Ramos (cell line): ENCODE measurements around the gene GALNT2.

ENCODE experiments used
- in situ Hi-C: fragments of 300-500 bp; cut with MboI; formaldehyde crosslinking; loops from one replicate; pipeline ENCODE4 v1.14.3; 2022; ENCODE audit warnings: low sequenced_read_pairs; ENCODE audit not compliant: unreplicated experiment

Gene GALNT2

GRCh38 chr1:230300322-230301301 is 233.6 kb downstream of the GALNT2 start:
- in situ Hi-C loops: loop anchor here (25.0 kb wide), 2 partner anchors 638 to 1038 kb away; partner anchors contain the start of gene RAB4A

GRCh38 chr1:230301322-230301721 is 234.3 kb downstream of the GALNT2 start:
- in situ Hi-C loops: loop anchor here (25.0 kb wide), 2 partner anchors 639 to 1039 kb away; partner anchors contain the start of gene RAB4A

GRCh38 chr1:230301822-230302221 is 234.8 kb downstream of the GALNT2 start:
- in situ Hi-C loops: loop anchor here (25.0 kb wide), 2 partner anchors 640 to 1040 kb away; partner anchors contain the start of gene RAB4A

DNA sequence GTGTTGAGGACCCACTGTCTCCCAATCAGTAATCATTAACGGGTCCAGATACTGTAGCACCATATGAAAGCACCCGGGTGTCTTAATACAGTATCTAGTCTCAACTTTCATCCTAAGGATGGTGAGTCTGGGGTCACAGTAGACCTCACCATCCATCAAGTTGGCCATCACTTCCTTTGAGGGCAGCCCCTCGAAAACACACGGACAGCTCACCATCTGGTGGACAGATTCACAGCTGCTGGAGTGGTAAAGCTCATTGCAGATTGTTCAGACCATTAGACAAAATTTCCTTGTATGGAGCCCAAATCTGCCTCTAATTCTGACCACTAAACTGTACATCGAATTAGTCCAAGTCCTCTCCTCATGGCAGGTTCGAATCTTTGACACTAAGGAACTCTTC is 236.0 kb downstream of the GALNT2 start:
- in situ Hi-C loops: loop anchor here (25.0 kb wide), 2 partner anchors 641 to 1041 kb away; partner anchors contain the start of gene RAB4A

DNA sequence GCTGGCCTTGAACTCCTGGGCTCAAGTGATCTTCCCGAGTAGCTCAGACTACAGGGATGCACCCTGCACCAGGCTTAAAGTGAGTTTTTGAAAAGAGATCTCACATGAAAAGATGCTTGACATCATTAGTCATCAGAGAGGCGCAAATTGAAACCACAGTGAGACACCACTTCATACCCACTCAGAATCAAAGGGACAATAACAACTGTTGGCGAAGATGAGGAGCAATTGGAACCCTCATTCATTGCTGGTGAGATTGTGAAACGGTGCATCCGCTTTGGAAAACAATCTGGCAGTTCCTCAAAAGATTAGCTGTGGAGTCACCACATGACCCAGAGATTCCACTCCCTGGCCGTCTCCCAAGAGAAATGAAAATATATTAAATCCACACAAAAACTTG is 236.8 kb downstream of the GALNT2 start:
- in situ Hi-C loops: loop anchor here (25.0 kb wide), 2 partner anchors 642 to 1042 kb away; partner anchors contain the start of gene RAB4A

- in situ Hi-C loops: loop anchor here (25.0 kb wide), 2 partner anchors 644 to 1044 kb away; partner anchors contain the start of gene RAB4A
These were observed 239.1 kb downstream of the GALNT2 start for GRCh38 chr1:230306169-230306568.

- in situ Hi-C loops: loop anchor here (25.0 kb wide), 2 partner anchors 645 to 1045 kb away; partner anchors contain the start of gene RAB4A
These were observed 240.2 kb downstream of the GALNT2 start for GRCh38 chr1:230307213-230307612.

GRCh38 chr1:230308039-230308438 is 241.0 kb downstream of the GALNT2 start:
- in situ Hi-C loops: loop anchor here (25.0 kb wide), 2 partner anchors 646 to 1046 kb away; partner anchors contain the start of gene RAB4A

- in situ Hi-C loops: loop anchor here (25.0 kb wide), 2 partner anchors 647 to 1047 kb away; partner anchors contain the start of gene RAB4A
These were observed 241.8 kb downstream of the GALNT2 start for GRCh38 chr1:230308821-230309220.

DNA sequence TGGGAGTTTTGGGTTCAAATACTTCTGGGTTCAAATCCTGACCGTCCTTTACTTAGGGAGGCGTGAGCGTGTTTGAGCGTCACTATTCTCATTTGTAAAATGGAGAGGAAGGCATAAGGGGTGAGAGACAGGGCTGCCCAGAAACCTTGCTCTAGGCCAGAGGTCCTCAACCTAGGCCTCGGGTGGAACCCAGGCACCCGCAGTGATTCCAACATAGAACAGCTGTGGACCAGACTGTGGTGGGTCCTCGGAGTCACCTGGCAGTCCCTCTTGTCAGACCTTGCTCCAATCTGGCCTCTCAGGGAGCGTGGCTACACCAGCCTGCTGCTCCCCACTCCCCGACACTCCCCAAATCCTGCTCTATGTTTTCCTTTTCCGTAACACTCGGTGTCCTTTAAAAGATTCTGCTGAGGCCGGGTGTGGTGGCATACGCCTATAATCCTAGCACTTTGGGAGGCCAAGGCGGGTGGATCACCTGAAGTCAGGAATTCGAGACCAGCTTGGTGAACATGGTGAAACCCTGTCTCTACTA is 242.7 kb downstream of the GALNT2 start:
- in situ Hi-C loops: loop anchor here (25.0 kb wide), 2 partner anchors 647 to 1047 kb away; partner anchors contain the start of gene RAB4A

- in situ Hi-C loops: loop anchor here (25.0 kb wide), 2 partner anchors 648 to 1048 kb away; partner anchors contain the start of gene RAB4A
These were observed 243.5 kb downstream of the GALNT2 start for GRCh38 chr1:230310381-230311163.

DNA sequence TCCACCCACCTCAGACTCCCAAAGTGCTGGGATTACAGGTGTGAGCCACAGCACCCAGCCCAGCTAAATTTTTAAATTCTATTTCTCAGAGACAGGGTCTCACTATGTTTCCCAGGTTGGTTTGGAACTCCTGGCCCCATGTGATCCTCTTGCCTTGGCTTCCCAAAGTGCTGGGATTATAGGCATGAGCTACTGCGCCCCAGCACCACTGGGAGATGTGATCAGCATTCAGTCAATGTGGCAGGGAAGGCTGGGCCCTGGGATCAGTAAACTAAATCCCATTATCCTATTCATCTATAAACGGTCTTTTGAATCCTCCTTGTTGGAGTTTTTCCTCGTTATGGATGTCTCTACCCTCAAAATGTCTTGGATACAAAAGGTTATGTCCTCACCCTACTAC is 245.6 kb downstream of the GALNT2 start:
- in situ Hi-C loops: loop anchor here (25.0 kb wide), 2 partner anchors 650 to 1050 kb away; partner anchors contain the start of gene RAB4A

GRCh38 chr1:230313453-230314141 is 246.6 kb downstream of the GALNT2 start:
- in situ Hi-C loops: loop anchor here (25.0 kb wide), 2 partner anchors 651 to 1051 kb away; partner anchors contain the start of gene RAB4A

DNA sequence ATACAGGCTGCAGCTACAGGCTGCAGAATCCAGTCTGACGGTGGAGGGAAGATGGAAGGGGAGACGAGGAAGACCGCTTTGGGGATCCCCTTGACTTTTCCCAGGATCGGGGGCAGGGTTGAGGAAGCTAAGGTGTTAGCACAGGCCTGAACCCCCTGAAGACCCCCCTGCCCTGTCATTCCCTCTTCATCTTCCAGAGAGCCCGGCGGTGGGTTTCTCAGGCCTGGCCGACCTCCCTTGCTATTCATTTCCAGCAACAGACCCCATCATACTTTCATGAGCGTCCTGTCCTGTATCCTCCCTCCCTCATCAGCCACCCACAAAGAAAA is 247.1 kb downstream of the GALNT2 start:
- in situ Hi-C loops: loop anchor here (25.0 kb wide), 2 partner anchors 652 to 1052 kb away; partner anchors contain the start of gene RAB4A

DNA sequence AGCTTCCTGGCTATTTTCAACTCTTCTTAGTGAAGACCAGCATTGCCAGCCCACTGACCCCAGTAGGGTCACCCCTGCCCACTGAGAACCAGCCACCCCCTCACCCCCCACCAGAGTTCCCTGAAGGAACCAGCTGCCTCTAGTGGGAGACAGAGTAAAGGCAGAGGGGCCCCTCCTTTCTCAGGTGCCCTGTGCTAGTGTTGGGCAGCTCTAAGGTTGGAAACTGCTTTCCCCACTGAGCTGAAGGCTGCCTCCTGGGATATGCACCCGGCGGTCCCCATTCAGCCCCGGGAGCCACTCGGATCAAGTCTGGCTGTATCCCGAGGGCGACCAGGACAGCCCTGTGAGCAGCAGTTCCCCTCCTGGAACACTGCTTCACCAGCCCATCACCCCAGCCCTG is 248.1 kb downstream of the GALNT2 start:
- in situ Hi-C loops: loop anchor here (25.0 kb wide), 2 partner anchors 653 to 1053 kb away; partner anchors contain the start of gene RAB4A

- in situ Hi-C loops: loop anchor here (25.0 kb wide), 2 partner anchors 655 to 1055 kb away; partner anchors contain the start of gene RAB4A
These were observed 250.1 kb downstream of the GALNT2 start for GRCh38 chr1:230316864-230317745.

- in situ Hi-C loops: loop anchor here (25.0 kb wide), 2 partner anchors 656 to 1056 kb away; partner anchors contain the start of gene RAB4A
These were observed 251.1 kb downstream of the GALNT2 start for GRCh38 chr1:230317823-230318819.
